ENCODE results near the gene COL27A1.

COL27A1 gene

GRCh38 chr9:114206221-114206789, 51.0 kb downstream of the COL27A1 start:
- DNase-seq (ENCODE audit: low spot score) = no peak

GRCh38 chr9:114207034-114207810, 51.9 kb downstream of the COL27A1 start:
- DNase-seq (ENCODE audit: low spot score) = peak; percentile 65

GRCh38 chr9:114207845-114208244, 52.5 kb downstream of the COL27A1 start:
- no peak for DNase-seq (ENCODE audit: low spot score)

- DNase-seq (ENCODE audit: low spot score) = no peak
Measured at GRCh38 chr9:114209151-114209550, 53.8 kb downstream of the COL27A1 start.

- no peak for DNase-seq (ENCODE audit: low spot score)
Measured at GRCh38 chr9:114210136-114210535, 54.8 kb downstream of the COL27A1 start.

GRCh38 chr9:114210691-114211276, 55.4 kb downstream of the COL27A1 start:
- DNase-seq (ENCODE audit: low spot score) = no peak

DNA sequence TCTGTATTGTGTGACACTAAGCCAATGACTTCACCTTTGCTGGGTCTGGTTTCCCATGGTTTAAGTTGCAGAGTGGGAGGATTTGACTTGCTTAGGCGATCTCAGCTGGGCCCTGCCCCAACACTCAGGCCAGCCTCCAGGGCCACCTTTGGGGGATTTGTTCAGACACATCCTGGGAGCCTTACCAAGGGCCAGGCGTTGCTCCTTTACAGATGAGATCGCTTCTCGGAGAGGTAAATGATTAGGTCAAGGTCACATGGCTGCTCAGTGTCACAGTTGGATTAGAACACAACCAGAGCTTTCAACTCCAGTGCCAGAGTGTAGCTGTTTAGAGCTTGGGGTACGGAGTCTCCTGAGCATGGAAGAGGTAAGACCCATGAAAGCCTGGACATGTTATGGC, 57.5 kb downstream of the COL27A1 start:
- DNase-seq (ENCODE audit: low spot score) = no peak

DNA sequence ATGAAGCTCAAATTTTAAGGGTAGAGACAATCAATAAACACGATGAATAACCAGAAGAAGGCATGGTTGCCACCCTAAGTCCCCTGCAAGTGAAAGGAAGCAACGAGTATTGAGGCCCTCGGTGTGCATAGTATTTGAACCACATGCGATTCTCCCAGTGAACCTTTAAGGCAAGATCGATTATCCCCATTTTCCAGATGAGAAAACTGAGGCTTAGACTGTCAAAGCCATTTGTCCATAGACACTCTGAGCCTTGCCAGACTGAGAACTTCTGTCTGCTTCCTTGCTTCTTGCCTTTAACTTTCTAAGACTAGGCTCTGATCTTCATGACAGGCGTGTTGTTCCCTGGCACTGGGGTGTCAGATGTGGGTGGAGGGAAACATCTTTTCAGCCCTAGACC, 58.2 kb downstream of the COL27A1 start:
- DNase-seq (ENCODE audit: low spot score) = no peak

DNA sequence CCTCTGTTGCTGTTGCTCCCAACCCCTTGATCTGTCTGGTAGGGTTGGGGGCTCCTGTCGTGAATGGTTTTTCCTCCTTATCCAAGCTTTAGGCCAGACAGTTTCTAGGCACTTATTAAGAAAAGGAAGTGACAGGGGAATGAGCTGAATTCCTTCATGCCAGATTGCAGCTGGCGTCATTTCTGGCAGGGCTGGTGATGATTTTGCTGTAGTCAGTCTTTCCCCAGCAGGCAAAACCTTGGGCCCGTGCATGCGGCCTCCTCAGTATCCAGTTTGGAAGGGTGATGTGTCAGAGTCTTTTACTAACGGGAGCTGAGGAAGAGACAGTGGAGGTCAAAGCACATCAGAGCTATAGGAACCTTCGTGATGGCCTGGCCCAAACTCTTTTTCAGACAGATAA, 58.8 kb downstream of the COL27A1 start:
- DNase-seq (ENCODE audit: low spot score) = peak; percentile 83

GRCh38 chr9:114214686-114215414, 59.5 kb downstream of the COL27A1 start:
- DNase-seq (ENCODE audit: low spot score) = peak; percentile 25

DNA sequence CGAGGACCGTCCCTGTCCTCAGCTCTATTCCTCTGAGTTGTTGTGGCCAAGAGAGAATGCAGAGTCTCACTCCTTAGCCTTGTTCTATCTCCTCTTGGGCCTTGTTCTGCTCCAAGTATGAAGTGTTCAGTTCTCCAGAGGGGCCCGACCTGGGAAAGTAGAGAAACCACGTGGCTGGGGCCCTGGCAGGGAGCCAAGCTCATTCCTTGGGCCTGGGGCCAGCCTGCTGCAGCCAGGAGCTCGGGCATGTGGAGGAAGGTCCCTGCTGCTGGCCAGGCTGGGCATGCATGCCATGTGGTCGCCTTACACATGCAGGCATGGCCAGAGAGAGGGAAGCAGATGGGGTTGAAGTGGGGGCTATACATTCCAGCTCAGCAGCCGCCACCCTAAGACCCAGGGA, 60.7 kb downstream of the COL27A1 start:
- DNase-seq (ENCODE audit: low spot score) = peak; percentile 36

DNA sequence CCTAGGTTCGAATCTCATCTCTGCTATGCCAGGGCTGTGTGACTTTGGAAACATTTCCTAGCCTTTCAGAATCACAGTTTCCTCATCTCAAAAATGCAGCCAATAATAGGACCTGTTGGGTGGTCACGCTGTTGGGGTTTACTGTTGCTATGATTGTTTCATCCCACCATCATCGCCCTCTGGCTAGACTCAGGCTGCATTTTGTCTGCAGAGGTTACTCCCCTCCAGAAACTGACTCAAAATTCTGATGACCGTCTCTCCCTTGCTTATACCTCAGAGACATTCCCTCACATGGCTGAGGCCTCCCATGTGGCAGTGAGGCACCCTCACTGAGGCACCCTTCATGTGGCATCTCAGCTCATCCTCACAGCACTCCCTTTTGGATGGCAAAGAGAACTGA, 61.6 kb downstream of the COL27A1 start:
- no peak for DNase-seq (ENCODE audit: low spot score)

DNA sequence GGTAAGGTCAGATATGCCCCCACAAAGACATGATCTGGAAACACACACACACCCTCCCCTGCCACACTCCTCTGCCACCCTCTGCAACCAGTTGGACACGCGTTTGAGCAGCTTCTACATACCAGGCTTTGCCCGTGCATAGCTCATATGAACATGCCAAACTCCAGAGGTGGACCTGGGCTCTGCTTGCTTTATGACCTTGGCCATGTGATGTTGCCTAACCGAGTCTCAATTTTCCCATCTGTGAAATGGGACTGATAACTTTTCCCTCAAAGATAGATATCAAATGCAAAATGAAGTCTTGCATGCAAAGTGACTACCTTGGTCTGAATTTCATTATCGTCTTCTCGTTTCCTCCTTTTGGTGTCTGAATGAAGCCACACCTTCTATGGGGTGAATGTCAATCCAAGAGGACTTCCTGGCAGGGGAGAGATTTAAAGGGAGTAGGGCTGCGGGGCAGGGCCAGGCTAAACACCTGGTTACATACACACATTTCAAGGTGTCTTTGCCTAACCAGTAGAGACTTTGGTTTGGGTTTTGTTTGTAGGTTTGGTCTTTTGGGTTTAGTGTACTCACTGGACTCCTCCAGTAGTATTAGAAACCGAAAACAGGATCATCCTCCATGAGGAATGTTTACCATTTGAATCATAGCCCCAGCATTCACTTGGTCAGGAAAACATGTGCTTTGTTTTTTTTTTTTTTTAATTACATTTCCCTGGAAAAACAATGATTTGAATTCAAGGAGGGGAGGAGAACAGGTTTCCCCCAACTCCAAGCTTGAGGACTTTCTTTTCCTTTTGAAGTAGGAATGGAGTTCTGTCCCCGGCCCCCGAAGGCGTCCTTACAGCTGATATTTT, 63.2 kb downstream of the COL27A1 start:
- DNase-seq (ENCODE audit: low spot score) = no peak

- no peak for DNase-seq (ENCODE audit: low spot score)
Measured at GRCh38 chr9:114220061-114220541, 64.8 kb downstream of the COL27A1 start.

DNA sequence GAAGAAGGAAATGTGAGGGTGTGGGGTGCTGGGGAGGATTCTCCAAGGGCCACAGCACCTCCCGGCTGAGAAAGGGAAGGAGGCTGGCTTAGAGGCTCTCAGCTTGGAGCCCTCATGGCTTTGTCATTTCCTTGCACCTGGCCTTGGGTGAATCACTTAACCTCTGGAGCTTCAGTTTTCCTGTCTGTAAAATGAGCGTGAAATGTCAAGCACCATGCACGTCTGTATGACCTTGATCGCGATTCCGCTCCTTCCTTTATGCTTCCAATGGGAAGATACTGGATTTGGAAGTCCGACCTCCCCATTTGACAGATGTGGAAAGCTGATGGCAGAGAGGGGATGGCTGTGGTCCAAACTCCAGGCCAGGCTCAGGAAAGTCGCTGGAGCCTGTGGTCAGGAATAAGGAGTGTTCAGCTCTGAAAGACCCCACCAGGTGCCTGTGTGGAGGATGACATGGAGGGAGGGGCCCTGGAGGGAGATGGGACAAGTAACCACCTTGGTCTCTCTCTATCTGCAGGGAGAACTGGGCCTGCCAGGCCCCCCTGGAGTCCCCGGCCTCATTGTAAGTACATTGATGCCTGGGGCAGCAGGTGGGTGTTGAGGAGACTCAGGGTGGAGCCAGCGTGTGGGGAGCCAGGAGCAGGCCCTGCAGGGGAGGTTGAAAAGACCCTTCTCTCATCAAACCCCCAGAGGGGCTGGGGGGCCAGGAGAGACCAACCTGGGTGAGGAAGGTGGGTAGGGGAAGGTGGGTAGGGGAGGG, 66.5 kb downstream of the COL27A1 start:
- DNase-seq (ENCODE audit: low spot score) = no peak

DNA sequence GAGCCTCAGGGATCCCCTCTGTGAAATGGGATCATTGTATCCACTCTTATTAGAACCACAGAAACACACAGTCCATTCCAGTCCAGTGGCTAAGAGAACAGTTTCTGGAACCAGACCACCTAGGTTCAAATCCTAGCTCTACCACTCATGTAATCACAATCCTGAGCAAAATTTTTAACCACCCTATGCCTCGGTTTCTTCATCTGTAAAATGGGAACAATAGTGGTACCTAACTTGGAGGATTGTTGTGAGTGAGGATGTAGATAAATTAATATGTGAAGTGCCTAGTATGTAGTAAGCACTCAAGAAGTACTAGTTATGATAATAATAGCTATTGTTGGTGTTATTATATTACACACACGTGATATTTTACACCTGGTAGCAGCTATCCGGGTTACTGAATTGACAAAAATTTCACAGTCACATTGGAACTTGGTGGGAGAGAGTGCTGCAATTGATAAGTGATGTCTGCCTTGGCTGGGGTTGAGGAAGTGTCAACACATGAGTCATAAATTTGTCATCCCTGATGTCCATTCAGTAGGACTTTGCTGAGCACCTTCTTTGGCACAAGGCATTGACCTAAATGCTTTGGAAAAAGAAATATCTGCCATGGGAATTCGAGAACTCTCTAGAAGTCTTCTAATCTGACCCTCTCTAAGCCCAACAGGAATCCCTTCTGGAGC, 68.4 kb downstream of the COL27A1 start:
- peak; percentile 42 for DNase-seq (ENCODE audit: low spot score)

- peak; percentile 74 for DNase-seq (ENCODE audit: low spot score)
Measured at GRCh38 chr9:114224247-114224610, 68.9 kb downstream of the COL27A1 start.

DNA sequence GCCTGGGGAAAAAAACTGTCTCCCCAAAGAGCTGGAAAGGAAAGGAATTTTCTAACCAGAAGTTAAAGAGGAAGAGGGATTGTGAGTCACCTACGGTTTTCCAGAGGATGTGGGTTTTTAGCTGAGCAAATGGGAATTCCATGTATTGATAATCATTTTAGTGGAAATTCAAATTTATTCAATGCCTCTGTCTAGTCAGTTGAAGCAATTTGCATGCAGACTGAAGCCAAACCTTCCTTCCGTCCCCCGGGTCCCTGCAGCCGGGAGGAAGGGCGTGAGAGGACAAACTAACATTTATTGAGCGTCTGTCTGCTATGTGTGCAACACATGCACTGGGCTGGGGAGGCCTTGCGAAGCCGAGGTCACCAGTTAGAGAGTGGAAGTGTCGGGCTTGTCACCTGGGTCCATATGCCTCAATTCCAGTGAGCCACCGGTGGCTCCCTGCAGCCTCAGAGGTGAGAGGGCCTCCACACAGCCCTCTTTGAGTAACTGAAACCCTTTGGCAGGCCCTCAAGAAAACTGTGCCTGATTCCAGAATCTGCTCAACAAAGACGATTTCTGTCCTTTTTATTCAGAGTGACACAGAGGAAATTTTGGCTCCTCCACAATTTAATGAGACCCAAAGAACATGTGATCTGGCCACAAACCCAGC, 70.3 kb downstream of the COL27A1 start:
- DNase-seq (ENCODE audit: low spot score) = peak; percentile 71

DNA sequence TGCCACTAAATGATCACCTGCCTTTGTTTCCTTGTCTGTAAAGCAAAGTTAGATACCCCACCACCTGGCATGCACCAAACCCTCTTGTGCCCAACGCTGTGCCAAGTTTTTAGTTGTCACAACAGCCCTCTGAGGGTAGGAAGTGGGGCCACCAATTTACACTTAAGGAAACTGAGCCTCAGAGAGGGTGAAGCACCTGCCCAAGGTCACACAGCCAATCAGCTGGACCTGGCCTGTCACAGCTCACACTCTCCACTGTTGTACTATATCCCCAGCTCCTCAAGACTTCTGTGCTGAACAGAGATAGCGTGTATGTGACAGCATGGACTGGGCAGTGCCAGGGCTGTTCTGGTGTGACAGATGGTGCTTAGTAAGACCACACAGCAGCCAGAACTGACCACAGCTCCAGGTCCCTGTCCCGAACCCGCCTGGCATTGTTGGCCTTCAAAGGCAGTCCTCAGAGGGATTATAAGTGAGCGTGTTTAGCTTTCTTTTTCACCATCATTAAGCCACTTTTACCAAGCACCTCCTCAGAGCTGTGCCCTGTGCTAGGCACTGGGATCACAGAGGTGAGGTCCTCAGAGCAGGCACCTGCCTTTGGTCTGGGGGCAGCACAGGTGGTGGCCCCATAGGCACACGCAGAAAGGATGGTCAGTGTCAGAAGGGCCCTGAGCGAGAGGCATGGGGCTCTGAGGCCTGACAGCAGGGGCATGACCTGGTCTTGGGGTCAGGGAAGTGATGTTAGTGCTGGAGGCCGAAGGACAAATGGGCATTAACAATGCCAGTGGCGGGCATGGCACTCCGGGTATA, 71.1 kb downstream of the COL27A1 start:
- DNase-seq (ENCODE audit: low spot score) = no peak
